CD4-positive, alpha-beta memory T cell (primary cell): ENCODE results near the gene PEMT. TPM values are rescaled to one million over a fixed set of nuclear protein-coding genes. Genes with fewer than 3 reads are reported as not detected.

Source experiments
- CTCF ChIA-PET: fragments of 350-600 bp; sonication (Branson Sonifier 250); formaldehyde crosslinking; loops from one replicate; lab custom pipeline; 2021; ENCODE audit warnings: inconsistent platforms; ENCODE audit not compliant: partially characterized antibody; lab: Charles Lee
- POLR2A ChIA-PET: fragments of 350-600 bp; sonication (Branson Sonifier 250); formaldehyde crosslinking; loops from one replicate; lab custom pipeline; 2021; ENCODE audit not compliant: partially characterized antibody; lab: Charles Lee
- DNase-seq, 5 donors: peaks; one replicate each; pipeline versions ENCODE4 v3.0.0 to v3.0.0-alpha.2; 2020 to 2022; ENCODE audit warnings: mixed read lengths in 1 of 5
- H3K27ac ChIP-seq: one replicate; pipeline ENCODE4 v1.7.0; 2013; ENCODE audit warnings: low read depth, low read length
- H3K27me3 ChIP-seq: 2 replicates; pipeline ENCODE4 v1.7.0; 2013; ENCODE audit warnings: mild to moderate bottlenecking, low read length, moderate library complexity; ENCODE audit not compliant: insufficient read depth
- H3K36me3 ChIP-seq: 2 replicates; pipeline ENCODE4 v1.7.0; 2013; ENCODE audit warnings: mild to moderate bottlenecking, low read length, moderate library complexity; ENCODE audit not compliant: insufficient read depth
- H3K4me1 ChIP-seq: 2 replicates; pipeline ENCODE4 v1.7.0; 2013; ENCODE audit warnings: mild to moderate bottlenecking, low read length, moderate library complexity; ENCODE audit not compliant: insufficient read depth
- H3K4me3 ChIP-seq, 2 donors: one replicate each; pipeline ENCODE4 v1.7.0; 2013; ENCODE audit warnings: low read length in 2 of 2, mild to moderate bottlenecking in 1 of 2
- H3K9me3 ChIP-seq, 2 donors: one replicate each; pipeline ENCODE4 v1.7.0; 2013; ENCODE audit warnings: low read length in 2 of 2, control low read depth in 1 of 2; ENCODE audit not compliant: control insufficient read depth in 1 of 2
- H3K27ac Mint-ChIP-seq, 7 donors: one replicate each; pipeline ENCODE4 v1.8.0; 2020 to 2021; ENCODE audit warnings: mixed read lengths in 7 of 7, mild to moderate bottlenecking in 6 of 7, inconsistent platforms in 3 of 7, moderate library complexity in 3 of 7
- H3K27me3 Mint-ChIP-seq, 2 donors: one replicate each; pipeline ENCODE4 v1.8.0; 2020 to 2021; ENCODE audit warnings: mixed read lengths in 2 of 2
- H3K36me3 Mint-ChIP-seq, 2 donors: one replicate each; pipeline ENCODE4 v1.8.0; 2020 to 2021; ENCODE audit warnings: mixed read lengths in 2 of 2, inconsistent platforms in 1 of 2, mild to moderate bottlenecking in 1 of 2
- H3K4me1 Mint-ChIP-seq, 4 donors: one replicate each; pipeline ENCODE4 v1.8.0; 2020 to 2021; ENCODE audit warnings: mixed read lengths in 4 of 4, mild to moderate bottlenecking in 1 of 4
- H3K4me3 Mint-ChIP-seq, 8 donors: one replicate each; pipeline ENCODE4 v1.8.0; 2020 to 2021; ENCODE audit warnings: mixed read lengths in 8 of 8, mild to moderate bottlenecking in 7 of 8, moderate library complexity in 6 of 8, inconsistent platforms in 3 of 8
- H3K9me3 Mint-ChIP-seq, 8 donors: one replicate each; pipeline ENCODE4 v1.8.0; 2020 to 2021; ENCODE audit warnings: mixed read lengths in 8 of 8, mild to moderate bottlenecking in 5 of 8, inconsistent platforms in 3 of 8, moderate library complexity in 1 of 8
- intact Hi-C: fragments of 100-400 bp; cut with micrococcal nuclease; formaldehyde crosslinking; loops from one replicate; pipeline ENCODE4 v1.15.1; 2023
- polyA plus RNA-seq, 2 donors: library from polyadenylated mRNA; unstranded; fragments of 300-500 nt; fragmentation: Illumina TruSeq; gene quantifications; one replicate each; pipeline ENCODE4 v1.2.3, GENCODE V29; 2021
- total RNA-seq, 2 experiments: library from RNA; stranded (reverse); gene quantifications; one replicate each; pipeline ENCODE4 v1.2.3, GENCODE V29; 2021

Gene PEMT
- total and polyA plus RNA-seq, 4 experiments from 2014 or later: 11.6 to 39.0 (median 19.5) TPM

DNA sequence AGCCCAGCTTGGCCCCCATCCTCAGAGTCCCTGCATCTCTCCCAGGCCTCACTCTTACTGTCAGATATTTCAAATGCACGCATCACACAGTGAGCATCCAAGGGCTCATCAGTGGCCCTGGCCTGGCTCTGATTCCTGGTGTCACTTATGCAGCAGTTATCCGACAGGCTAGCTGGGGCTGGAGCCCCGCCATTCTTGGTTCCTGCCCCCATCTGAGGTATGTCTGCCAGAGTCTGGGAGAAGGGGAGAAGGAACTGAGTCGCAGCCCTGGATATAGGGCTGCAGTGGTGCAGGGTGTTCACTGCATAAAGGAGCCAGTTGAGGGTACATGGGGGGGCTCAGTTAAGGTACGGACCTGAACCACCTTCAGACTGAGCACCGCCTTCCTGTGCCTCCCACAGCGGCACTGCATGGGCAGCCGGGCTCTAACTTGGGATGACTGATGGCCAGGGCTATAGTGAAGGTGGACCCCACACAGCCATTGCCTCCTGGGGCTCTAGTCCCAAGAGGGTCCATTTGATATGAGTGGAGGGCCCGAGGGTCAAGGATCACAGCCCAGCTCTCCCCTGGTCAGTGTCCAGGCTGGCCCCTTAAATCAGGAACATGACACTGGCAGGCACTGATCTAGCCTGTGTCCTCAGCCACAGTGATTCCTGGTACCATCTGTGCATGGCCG lies 93.5 kb downstream of the PEMT start:
- POLR2A ChIA-PET: no interaction called here
- DNase-seq: no peak
- H3K4me1 ChIP-seq: peaks cover 19% of the 10 kb centered on the region
- Mint-ChIP-seq H3K4me1 (peaks cover 3 to 19% (median 9%) of the 10 kb centered on the region in 4 donors), H3K27ac (no peak overlapping the region), H3K27me3 (peaks cover 0 to 3% of the 10 kb centered on the region in 2 donors), H3K9me3 (no peaks in the 10 kb centered on the region), H3K4me3 (peak overlapping the region in 1 of 8 donors; percentile 43), H3K36me3 (peaks cover 0 to 2% of the 10 kb centered on the region in 2 donors)
- CTCF ChIA-PET: interaction anchor here (1.1 to 3.9 kb wide), 9 partner anchors 70 to 535 kb away, joined by 4 to 62 read pairs (median 11); no protein-coding TSS in a partner anchor
- intact Hi-C loops: no loop called here
- H3K36me3 ChIP-seq: no peaks in the 10 kb centered on the region
- no peak overlapping the region for H3K27ac ChIP-seq
- H3K9me3 ChIP-seq: no peaks in the 10 kb centered on the region
- no peaks in the 10 kb centered on the region for H3K27me3 ChIP-seq
- H3K4me3 ChIP-seq: no peak overlapping the region

- Mint-ChIP-seq H3K27ac (peak overlapping the region in 2 of 7 donors; percentile 19 to 46), H3K4me1 (peaks cover 3 to 22% (median 9%) of the 10 kb centered on the region in 4 donors), H3K27me3 (peaks cover 0 to 3% of the 10 kb centered on the region in 2 donors), H3K36me3 (peaks cover 5 to 6% of the 10 kb centered on the region in 2 donors), H3K4me3 (peak overlapping the region; percentile 39 to 69 (median 61)), H3K9me3 (no peaks in the 10 kb centered on the region)
- DNase-seq: no peak
- POLR2A ChIA-PET: interaction anchor here (0.6 to 2.0 kb wide), 6 partner anchors 93 to 475 kb away, joined by 3 to 11 read pairs (median 5); partner anchors contain the start of genes DRC3, PEMT and TOM1L2
- Histone ChIP-seq H3K27me3 (no peaks in the 10 kb centered on the region), H3K4me1 (peaks cover 19% of the 10 kb centered on the region), H3K27ac (no peak overlapping the region), H3K36me3 (peaks cover under 1% of the 10 kb centered on the region), H3K4me3 (peak overlapping the region in 1 of 2 donors; percentile 67), H3K9me3 (no peaks in the 10 kb centered on the region)
- CTCF ChIA-PET: interaction anchor here (0.9 to 3.9 kb wide), 24 partner anchors 8 to 539 kb away, joined by 3 to 62 read pairs (median 5); partner anchors contain the start of gene PEMT
- intact Hi-C loops: no loop called here
Measured at GRCh38 chr17:17497065-17497844, 94.3 kb downstream of the PEMT start.

DNA sequence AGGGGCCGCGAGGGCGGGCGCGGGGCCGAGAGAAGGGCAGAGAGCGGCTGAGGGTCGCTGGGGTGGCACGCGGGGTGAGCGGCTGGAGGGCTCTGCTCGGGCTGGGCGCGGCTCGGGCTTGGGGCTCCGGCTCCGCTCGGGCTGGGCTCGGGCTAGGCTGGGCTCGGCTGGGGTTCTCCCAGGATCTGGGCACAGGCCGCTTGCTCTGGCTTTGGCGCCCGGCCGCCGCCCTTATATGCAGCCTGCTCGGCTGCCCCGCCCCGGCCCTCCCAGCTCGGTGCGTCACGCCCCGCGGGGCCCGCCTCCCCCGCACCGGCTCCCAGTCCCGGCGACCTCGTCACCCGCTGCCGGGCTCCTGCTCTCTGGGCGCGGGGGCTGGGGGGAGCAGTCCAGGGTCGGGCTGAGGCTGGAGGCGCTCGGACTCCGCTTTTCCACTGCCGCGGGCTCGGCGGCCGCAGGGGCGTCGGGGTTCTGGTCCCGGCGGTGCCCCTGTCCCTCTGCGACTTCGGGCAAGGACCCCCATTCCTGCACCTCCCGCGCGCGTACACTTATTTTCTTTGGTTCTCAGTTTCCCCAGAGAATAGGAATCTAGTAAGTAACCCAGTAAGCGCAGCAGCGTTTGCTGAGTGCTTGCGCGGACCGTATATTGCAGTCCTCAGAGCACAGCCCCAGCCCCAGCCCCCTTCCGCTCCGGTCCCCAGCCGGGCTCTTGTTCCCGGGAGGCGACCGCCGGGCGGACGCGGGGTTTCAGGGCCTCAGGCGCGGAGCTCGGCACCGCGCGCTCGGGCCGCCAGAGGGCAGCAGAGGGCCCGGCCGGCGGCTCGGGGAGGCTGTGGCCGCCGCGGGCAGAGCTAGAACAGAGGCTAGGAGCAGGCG lies 95.1 kb downstream of the PEMT start, which contains the start of gene RASD1:
RASD1 (minus strand) TSS at position 207 of the 876 bp plus-strand sequence. CDS start 214 bp downstream, outside the sequence.
- POLR2A ChIA-PET: interaction anchor here (0.6 to 2.0 kb wide), 6 partner anchors 93 to 476 kb away, joined by 3 to 11 read pairs (median 5); partner anchors contain the start of genes DRC3, PEMT and TOM1L2
- H3K27ac Mint-ChIP-seq: peak within 1 kb of the TSS in 5 of 7 donors; percentile 46 to 82 (median 56)

DNA sequence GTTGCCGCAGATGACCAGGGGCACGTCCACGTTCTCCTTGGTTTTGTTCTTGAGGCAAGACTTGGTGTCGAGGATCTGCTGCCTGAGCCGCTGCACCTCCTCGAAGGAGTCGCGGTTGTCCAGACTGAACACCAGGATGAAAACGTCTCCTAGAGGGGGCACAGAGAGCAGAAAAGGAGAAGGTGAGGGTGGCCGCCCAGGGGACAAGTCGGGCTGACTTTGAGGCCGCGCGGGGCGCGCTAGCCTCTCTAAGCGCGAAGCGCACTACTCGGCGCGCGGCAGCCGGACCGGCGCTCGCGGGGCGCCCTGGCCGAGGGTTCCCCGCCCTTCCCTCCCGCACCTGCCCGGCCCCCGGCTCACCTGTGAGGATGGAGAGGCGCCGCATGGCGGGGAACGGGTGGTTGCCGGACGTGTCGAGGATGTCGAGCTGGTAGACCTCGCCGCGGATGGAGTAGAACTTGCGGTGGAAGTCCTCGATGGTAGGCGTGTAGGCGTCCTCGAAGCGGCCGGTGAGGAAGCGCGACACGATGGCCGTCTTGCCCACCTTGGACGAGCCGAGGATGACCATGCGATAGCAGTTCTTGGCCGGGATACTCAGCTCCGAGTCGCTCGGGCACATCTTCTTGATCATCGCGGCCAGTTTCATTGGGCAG lies 95.8 kb downstream of the PEMT start:
- Histone ChIP-seq H3K4me3 (peak overlapping the region in 1 of 2 donors; percentile 67), H3K36me3 (peaks cover 9% of the 10 kb centered on the region), H3K9me3 (no peaks in the 10 kb centered on the region), H3K27ac (peak overlapping the region; percentile 15), H3K27me3 (no peaks in the 10 kb centered on the region), H3K4me1 (peaks cover 19% of the 10 kb centered on the region)
- POLR2A ChIA-PET: interaction anchor here (1.2 to 2.0 kb wide), 4 partner anchors 92 to 146 kb away, joined by 3 to 11 read pairs (median 6); partner anchors contain the start of gene PEMT
- peak in 3 of 5 donors; percentile 28 to 56 (median 30) for DNase-seq
- no peaks in the 10 kb centered on the region for H3K9me3 Mint-ChIP-seq
- peaks cover 3 to 22% (median 9%) of the 10 kb centered on the region in 4 donors for H3K4me1 Mint-ChIP-seq
- CTCF ChIA-PET: interaction anchor here (0.6 to 3.9 kb wide), 16 partner anchors 9 to 540 kb away, joined by 3 to 62 read pairs (median 7); partner anchors contain the start of gene PEMT
- intact Hi-C loops: loop anchor here (1.0 kb wide), 5 partner anchors 18 to 147 kb away; partner anchors contain the start of gene PEMT
- peaks cover 0 to 1% of the 10 kb centered on the region in 2 donors for H3K27me3 Mint-ChIP-seq
- peaks cover 10 to 17% of the 10 kb centered on the region in 2 donors for H3K36me3 Mint-ChIP-seq
- H3K27ac Mint-ChIP-seq: peak overlapping the region in 5 of 7 donors; percentile 41 to 82 (median 56)
- peak overlapping the region; percentile 80 to 94 (median 88) for H3K4me3 Mint-ChIP-seq

More for the DNA sequence above, 95.1 kb downstream of the PEMT start, which contains the start of gene RASD1:
- Mint-ChIP-seq H3K4me1 (peaks cover 3 to 22% (median 9%) of the 10 kb centered on the region in 4 donors), H3K36me3 (peaks cover 10 to 12% of the 10 kb centered on the region in 2 donors), H3K27me3 (peaks cover 0 to 1% of the 10 kb centered on the region in 2 donors), H3K4me3 (peak within 1 kb of the TSS; percentile 80 to 94 (median 88)), H3K9me3 (no peaks in the 10 kb centered on the region)
- Histone ChIP-seq H3K9me3 (no peaks in the 10 kb centered on the region), H3K4me3 (peak within 1 kb of the TSS in 1 of 2 donors; percentile 67), H3K36me3 (peaks cover 6% of the 10 kb centered on the region), H3K4me1 (peaks cover 19% of the 10 kb centered on the region), H3K27ac (peak within 1 kb of the TSS; percentile 43), H3K27me3 (no peaks in the 10 kb centered on the region)
- peak; percentile 74 to 83 (median 76) for DNase-seq
- CTCF ChIA-PET: interaction anchor here (0.6 to 3.9 kb wide), 28 partner anchors 9 to 539 kb away, joined by 3 to 62 read pairs (median 4); partner anchors contain the start of gene PEMT
- intact Hi-C loops: loop anchor here (1.0 kb wide), 5 partner anchors 19 to 146 kb away; partner anchors contain the start of gene PEMT

GRCh38 chr17:17494870-17495535 lies 96.5 kb downstream of the PEMT start:
- Histone ChIP-seq H3K9me3 (no peaks in the 10 kb centered on the region), H3K4me1 (peaks cover 19% of the 10 kb centered on the region), H3K27ac (no peak overlapping the region), H3K36me3 (peaks cover 9% of the 10 kb centered on the region), H3K27me3 (no peaks in the 10 kb centered on the region), H3K4me3 (no peak overlapping the region)
- no peaks in the 10 kb centered on the region for H3K9me3 Mint-ChIP-seq
- H3K4me1 Mint-ChIP-seq: peaks cover 3 to 22% (median 9%) of the 10 kb centered on the region in 4 donors
- POLR2A ChIA-PET: interaction anchor here (2.0 kb wide), 2 partner anchors 91 to 96 kb away, joined by 6 to 11 read pairs; partner anchors contain the start of gene PEMT
- H3K36me3 Mint-ChIP-seq: peaks cover 10 to 21% of the 10 kb centered on the region in 2 donors
- CTCF ChIA-PET: interaction anchor here (3.6 to 3.9 kb wide), 2 partner anchors 141 to 146 kb away, joined by 16 to 62 read pairs; no protein-coding TSS in a partner anchor
- peak overlapping the region; percentile 80 to 94 (median 88) for H3K4me3 Mint-ChIP-seq
- peaks cover 0 to 1% of the 10 kb centered on the region in 2 donors for H3K27me3 Mint-ChIP-seq
- peak in 3 of 5 donors; percentile 8 to 17 (median 14) for DNase-seq
- intact Hi-C loops: no loop called here
- peak overlapping the region in 3 of 7 donors; percentile 2 to 60 (median 56) for H3K27ac Mint-ChIP-seq
